Activated T-helper 9 cell treated with anti-CD3 and anti-CD28 coated beads, Interleukin-2, amount 50 U/mL, for 16 hours (primary cell): ENCODE measurements around the gene RGR.

ENCODE experiments used
- DNase-seq: peaks from one replicate; pipeline ENCODE4 v3.0.0-alpha.2; 2020; ENCODE audit warnings: low read depth

RGR gene

GRCh38 chr10:84296091-84296981 lies 51.5 kb downstream of the RGR start:
- DNase-seq, result no peak

- DNase-seq, result no peak
Measured at GRCh38 chr10:84298057-84298456, 53.2 kb downstream of the RGR start.

GRCh38 chr10:84302223-84302622 lies 57.4 kb downstream of the RGR start:
- DNase-seq, result no peak

DNA sequence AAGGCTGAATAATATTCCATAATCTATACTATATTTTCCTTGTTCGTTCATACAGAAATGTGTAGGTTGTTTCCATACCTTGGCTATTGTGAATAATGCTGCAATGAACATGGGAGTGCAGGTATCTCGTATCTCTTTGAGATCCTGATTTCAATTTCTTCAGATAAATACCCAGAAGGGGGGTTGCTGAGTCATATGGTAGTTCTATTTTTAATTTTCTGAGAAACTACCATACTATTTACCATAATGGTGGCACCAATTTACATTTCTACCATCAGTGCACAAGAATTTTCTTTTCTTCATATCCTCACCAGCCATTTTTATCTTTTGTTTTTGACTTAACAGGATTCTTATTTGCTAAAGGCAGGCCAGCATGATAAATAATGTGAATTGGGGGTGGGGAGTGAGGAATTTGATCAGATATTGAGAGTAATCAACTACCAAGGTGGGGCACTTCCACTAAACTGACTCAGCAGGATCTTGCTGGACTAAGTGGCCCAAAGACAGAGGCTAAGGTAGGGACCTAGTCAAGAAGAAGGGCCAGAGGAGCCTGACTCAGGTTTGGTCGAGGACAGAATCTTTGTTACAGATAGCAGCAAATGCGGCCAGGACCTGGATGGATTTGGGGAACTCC lies 62.0 kb downstream of the RGR start:
- DNase-seq, result no peak

DNA sequence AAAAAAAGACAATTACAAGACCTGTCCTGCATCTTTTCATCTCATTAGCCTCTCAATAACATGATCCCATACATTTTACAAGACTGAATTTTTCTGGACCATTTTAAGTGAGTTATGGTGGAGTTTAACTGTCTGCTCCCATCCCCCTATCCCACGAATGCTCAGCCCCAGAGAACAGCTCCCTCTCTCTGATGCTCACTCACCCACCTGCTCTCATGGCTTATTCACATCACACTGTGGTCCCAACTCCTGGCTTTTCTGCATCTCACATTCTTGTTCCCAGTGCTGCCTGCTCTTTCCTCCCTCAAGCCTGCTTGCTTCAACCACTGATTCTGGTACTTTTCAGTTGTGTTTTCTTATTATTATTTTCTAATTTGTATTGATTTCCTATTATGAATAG lies 63.2 kb downstream of the RGR start:
- no peak for DNase-seq

GRCh38 chr10:84308481-84309304 lies 63.8 kb downstream of the RGR start:
- DNase-seq, result no peak
